DND-41 (cell line): ENCODE data around the gene BOD1L1.
A peak's percentile ranks its signal among the peaks of the same experiment; 100 is the strongest.

Experiments
- ATAC-seq: fragments of 200-7000 bp; cut with Tn5 transposase; 3 replicates; pipeline ENCODE4 v1.9.1; 2021; ENCODE audit warnings: low read depth; ENCODE audit not compliant: insufficient read depth
- DNase-seq: peaks from one replicate; pipeline ENCODE4 v3.0.0-alpha.2; 2020
- H2AFZ ChIP-seq: 2 replicates; pipeline ENCODE4 v1.6.0; 2012; ENCODE audit warnings: low read depth, low read length
- H3K27ac ChIP-seq: 2 replicates; pipeline ENCODE4 v1.5.1; 2012; ENCODE audit warnings: low read length, inconsistent platforms
- H3K27me3 ChIP-seq: fragments of 200-600 bp; sonication (generic); 2 replicates; pipeline ENCODE4 v1.6.0; 2012; ENCODE audit warnings: low read length, mild to moderate bottlenecking, inconsistent platforms; ENCODE audit not compliant: insufficient read depth, poor library complexity
- H3K36me3 ChIP-seq: 2 replicates; pipeline ENCODE4 v1.5.1; 2012; ENCODE audit warnings: low read length, inconsistent platforms; ENCODE audit not compliant: insufficient read depth
- H3K4me1 ChIP-seq: 2 replicates; pipeline ENCODE4 v1.5.1; 2012; ENCODE audit warnings: mild to moderate bottlenecking, low read length; ENCODE audit not compliant: insufficient read depth
- H3K4me2 ChIP-seq: 2 replicates; pipeline ENCODE4 v1.6.0; 2012; ENCODE audit warnings: mild to moderate bottlenecking, moderate library complexity, low read length, inconsistent platforms; ENCODE audit not compliant: insufficient read depth
- H3K4me3 ChIP-seq, 2 experiments: fragments of 200-600 bp in 1 of 2; shearing (Covaris generic) in 1 of 2; 2 replicates each; pipeline ENCODE4 v1.5.1; 2012 to 2016; ENCODE audit warnings: inconsistent platforms in 2 of 2, low read length in 2 of 2, mild to moderate bottlenecking in 2 of 2, low read depth in 1 of 2, moderate library complexity in 1 of 2
- H3K79me2 ChIP-seq: 2 replicates; pipeline ENCODE4 v1.6.0; 2012; ENCODE audit warnings: low read length, inconsistent platforms; ENCODE audit not compliant: insufficient read depth
- H3K9ac ChIP-seq: 2 replicates; pipeline ENCODE4 v1.6.0; 2012; ENCODE audit warnings: low read depth, mild to moderate bottlenecking, inconsistent platforms, low read length, moderate library complexity
- H3K9me3 ChIP-seq: 2 replicates; pipeline ENCODE4 v1.5.1; 2012; ENCODE audit warnings: low read length, moderate library complexity, mild to moderate bottlenecking, inconsistent platforms; ENCODE audit not compliant: insufficient read depth, severe bottlenecking
- H4K20me1 ChIP-seq: 2 replicates; pipeline ENCODE4 v1.6.0; 2012; ENCODE audit warnings: low read length; ENCODE audit not compliant: insufficient read depth
- EZH2 ChIP-seq: IDR thresholded peaks from 3 replicates; pipeline ENCODE4 v1.6.1; 2012; ENCODE audit warnings: borderline replicate concordance, low read depth, mild to moderate bottlenecking, moderate library complexity, low read length, inconsistent platforms; ENCODE audit not compliant: severe bottlenecking
- TF ChIP-seq, protein P1 (sequence below): IDR thresholded peaks from 2 replicates; pipeline ENCODE4 v1.5.1; 2012; ENCODE audit warnings: borderline replicate concordance, low read length, moderate library complexity, mild to moderate bottlenecking; ENCODE audit not compliant: poor library complexity, severe bottlenecking; ENCODE audit errors: extremely low read depth

Gene BOD1L1

DNA sequence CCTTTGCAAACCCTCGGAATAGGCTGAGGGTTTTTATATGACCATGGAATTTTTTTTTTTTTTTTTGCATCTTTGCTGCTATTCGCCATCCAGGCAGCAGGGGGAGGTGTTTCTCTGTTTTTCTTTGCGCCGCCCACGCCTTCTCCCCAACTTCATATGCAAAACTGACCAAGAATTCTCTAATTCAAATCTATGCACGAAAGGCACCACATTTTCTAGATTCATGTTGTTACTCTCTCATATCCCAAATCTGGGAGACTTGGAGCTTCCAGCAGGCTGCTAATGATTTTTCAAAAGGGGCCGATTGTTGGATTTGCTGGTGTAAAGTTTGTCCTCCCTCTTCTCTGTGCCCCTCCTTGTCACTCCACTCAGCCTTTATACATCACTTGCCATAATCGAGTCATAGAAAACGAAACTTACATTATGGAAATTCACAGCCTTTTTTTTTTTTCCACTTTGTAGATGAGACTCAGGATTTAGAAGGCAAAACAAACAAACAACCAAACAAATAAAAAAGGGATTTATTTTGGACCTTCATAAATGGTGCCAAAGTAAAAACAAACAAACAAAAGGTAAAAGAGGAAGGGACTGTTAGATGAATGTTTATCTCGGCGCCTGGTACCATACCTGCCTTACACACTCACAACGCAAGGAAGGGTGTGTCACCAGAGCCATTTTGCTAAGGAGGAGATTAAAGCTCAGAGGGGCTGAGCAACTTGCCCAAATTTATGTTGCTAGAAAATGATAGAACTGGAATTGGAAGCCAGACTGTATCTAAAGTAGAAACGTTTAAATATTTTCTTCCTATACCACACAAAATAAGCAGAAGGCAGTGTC, 29.3 kb upstream of the BOD1L1 start:
- Histone ChIP-seq H3K4me1 (peaks cover 9% of the 10 kb centered on the region; the same call in 1 of the 2 replicates), H3K27ac (no peak overlapping the region), H3K27me3 (no peaks in the 10 kb centered on the region), H4K20me1 (no peaks in the 10 kb centered on the region), H3K9me3 (no peaks in the 10 kb centered on the region), H3K4me3 (peak overlapping the region in 1 of 2 experiments; percentile 15; a peak in 1 of 4 replicates), H3K36me3 (no peaks in the 10 kb centered on the region), H3K9ac (no peak overlapping the region), H3K79me2 (no peaks in the 10 kb centered on the region), H2AFZ (no peak overlapping the region), H3K4me2 (peak overlapping the region; percentile 43; the same call in 1 of the 2 replicates)
- TF ChIP-seq EZH2, result no peak
- TF ChIP-seq, protein P1, sequence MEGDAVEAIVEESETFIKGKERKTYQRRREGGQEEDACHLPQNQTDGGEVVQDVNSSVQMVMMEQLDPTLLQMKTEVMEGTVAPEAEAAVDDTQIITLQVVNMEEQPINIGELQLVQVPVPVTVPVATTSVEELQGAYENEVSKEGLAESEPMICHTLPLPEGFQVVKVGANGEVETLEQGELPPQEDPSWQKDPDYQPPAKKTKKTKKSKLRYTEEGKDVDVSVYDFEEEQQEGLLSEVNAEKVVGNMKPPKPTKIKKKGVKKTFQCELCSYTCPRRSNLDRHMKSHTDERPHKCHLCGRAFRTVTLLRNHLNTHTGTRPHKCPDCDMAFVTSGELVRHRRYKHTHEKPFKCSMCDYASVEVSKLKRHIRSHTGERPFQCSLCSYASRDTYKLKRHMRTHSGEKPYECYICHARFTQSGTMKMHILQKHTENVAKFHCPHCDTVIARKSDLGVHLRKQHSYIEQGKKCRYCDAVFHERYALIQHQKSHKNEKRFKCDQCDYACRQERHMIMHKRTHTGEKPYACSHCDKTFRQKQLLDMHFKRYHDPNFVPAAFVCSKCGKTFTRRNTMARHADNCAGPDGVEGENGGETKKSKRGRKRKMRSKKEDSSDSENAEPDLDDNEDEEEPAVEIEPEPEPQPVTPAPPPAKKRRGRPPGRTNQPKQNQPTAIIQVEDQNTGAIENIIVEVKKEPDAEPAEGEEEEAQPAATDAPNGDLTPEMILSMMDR, result peak; percentile 82
- ATAC-seq, result peak; percentile 36; the same call in 1 of the 3 replicates
- DNase-seq, result peak; percentile 38

GRCh38 chr4:13654162-13654797, 26.8 kb upstream of the BOD1L1 start:
- Histone ChIP-seq H4K20me1 (no peaks in the 10 kb centered on the region), H3K4me3 (no peak overlapping the region), H3K27ac (no peak overlapping the region), H3K4me2 (no peak overlapping the region; the same call in 1 of the 2 replicates), H3K27me3 (peaks cover 3% of the 10 kb centered on the region), H3K36me3 (no peaks in the 10 kb centered on the region), H3K9me3 (no peaks in the 10 kb centered on the region), H3K4me1 (peaks cover 9% of the 10 kb centered on the region; the same call in 1 of the 2 replicates), H3K9ac (no peak overlapping the region), H2AFZ (no peak overlapping the region), H3K79me2 (no peaks in the 10 kb centered on the region)
- DNase-seq, result peak; percentile 54
- TF ChIP-seq, protein P1, result peak; percentile 74
- no peak for TF ChIP-seq EZH2
- peak; percentile 87 for ATAC-seq

- no peaks in the 10 kb centered on the region for H3K9me3 ChIP-seq
- no peak overlapping the region for H3K4me3 ChIP-seq
- no peaks in the 10 kb centered on the region for H3K79me2 ChIP-seq
- H3K4me1 ChIP-seq, result peaks cover 9% of the 10 kb centered on the region; the same call in 1 of the 2 replicates
- no peak overlapping the region for H3K9ac ChIP-seq
- no peak overlapping the region for H2AFZ ChIP-seq
- peaks cover 7% of the 10 kb centered on the region for H3K27me3 ChIP-seq
- TF ChIP-seq, protein P1, result no peak
- no peak for TF ChIP-seq EZH2
- DNase-seq (no peak), ATAC-seq (no peak)
- no peaks in the 10 kb centered on the region for H3K36me3 ChIP-seq
- H3K27ac ChIP-seq, result no peak overlapping the region
- no peaks in the 10 kb centered on the region for H4K20me1 ChIP-seq
- H3K4me2 ChIP-seq, result no peak overlapping the region
Observed at GRCh38 chr4:13653766-13654161, 26.2 kb upstream of the BOD1L1 start.
